Spleen (tissue), 11 donors: ENCODE measurements around the gene RGS10. TPM values are rescaled to one million over a fixed set of nuclear protein-coding genes. Genes with fewer than 3 reads are reported as not detected.
A peak's percentile ranks its signal among the peaks of the same experiment; 100 is the strongest.

Source experiments
- DNase-seq: peaks from one replicate; pipeline ENCODE4 v3.0.0-alpha.2; 2020
- H3K27ac ChIP-seq, 8 donors: fragments of 200-600 bp; sonication (generic) in 7 of 8; 1 replicate in 4 of 8; 2 replicates in 4 of 8; pipeline versions ENCODE4 v1.5.0 to v1.8.0; 2016 to 2021; ENCODE audit warnings: inconsistent platforms in 4 of 8, mild to moderate bottlenecking in 4 of 8, moderate library complexity in 1 of 8
- H3K27me3 ChIP-seq, 7 donors: fragments of 200-600 bp; sonication (generic) in 6 of 7; replicated peaks in 1 of 7; 1 replicate in 4 of 7; 2 replicates in 3 of 7; pipeline versions ENCODE4 v1.5.0 to v1.8.0; 2016 to 2021; ENCODE audit warnings: inconsistent platforms in 3 of 7, mild to moderate bottlenecking in 1 of 7
- H3K36me3 ChIP-seq, 6 donors: fragments of 200-600 bp; sonication (generic) in 5 of 6; 1 replicate in 4 of 6; 2 replicates in 2 of 6; pipeline versions ENCODE4 v1.5.0 to v1.8.0; 2016 to 2021; ENCODE audit warnings: inconsistent platforms in 2 of 6
- H3K4me1 ChIP-seq, 6 donors: fragments of 200-600 bp; sonication (generic) in 5 of 6; 1 replicate in 3 of 6; 2 replicates in 3 of 6; pipeline versions ENCODE4 v1.5.0 to v1.8.0; 2016 to 2021; ENCODE audit warnings: inconsistent platforms in 3 of 6
- H3K4me3 ChIP-seq, 8 donors: fragments of 200-600 bp; sonication (generic) in 7 of 8; 1 replicate in 4 of 8; 2 replicates in 4 of 8; pipeline versions ENCODE4 v1.5.0 to v1.8.0; 2016 to 2021; ENCODE audit warnings: inconsistent platforms in 4 of 8, mild to moderate bottlenecking in 4 of 8, moderate library complexity in 2 of 8
- H3K9me3 ChIP-seq, 8 donors: fragments of 200-600 bp; sonication (generic) in 7 of 8; 1 replicate in 4 of 8; 2 replicates in 4 of 8; pipeline versions ENCODE4 v1.5.0 to v1.8.0; 2016 to 2021; ENCODE audit warnings: inconsistent platforms in 4 of 8
- POLR2A ChIP-seq, 3 donors: fragments of 450-650 bp; IDR thresholded peaks; one replicate each; pipeline ENCODE4 v1.5.1; 2017; ENCODE audit warnings: antibody characterized with exemption in 3 of 3, mild to moderate bottlenecking in 1 of 3
- POLR2AphosphoS5 ChIP-seq, 3 donors: sonication (generic); formaldehyde crosslinking; IDR thresholded peaks; one replicate each; pipeline ENCODE4 v1.5.1; 2017; ENCODE audit warnings: antibody characterized with exemption in 3 of 3
- WGBS, 5 donors: extraction: QIAGEN DNeasy Blood & Tissue Kit in 3 of 5; methylation state at CpG; one replicate each; pipeline versions ENCODE4 v1.1.5 to v1.1.7; 2013 to 2018; 5-methylcytosine and 5-hydroxymethylcytosine counted together
- intact Hi-C: fragments of 100-400 bp; cut with DNase I; formaldehyde crosslinking; loops from one replicate; pipeline ENCODE4 v1.15.0; 2023; ENCODE audit warnings: low total_unique reads
- polyA plus RNA-seq, 3 donors: library from polyadenylated mRNA; stranded (reverse); fragments of 200-250 nt; gene quantifications; one replicate each; pipeline ENCODE4 v1.2.1, GENCODE V29; 2013
- total RNA-seq, 7 donors: library from RNA; depleted of rRNA in 3 of 7; stranded (reverse); fragments of >200 nt in 3 of 7; fragmentation: NEBNext Ultra II Directional in 4 of 7; extraction: Animal tissue kit (Norgen Biotek cat#: 25700) in 4 of 7; gene quantifications; one replicate each; pipeline versions ENCODE4 v1.1.0 to v1.2.1, GENCODE V29; 2016 to 2021
- TF ChIP-seq, protein P1 (sequence below), 11 experiments: fragments of 200-600 bp in 7 of 11; fragments of 450-650 bp in 4 of 11; sonication (generic) in 4 of 11; IDR thresholded peaks in 8 of 11; conservative IDR thresholded peaks in 3 of 11; 1 replicate in 7 of 11; 2 replicates in 4 of 11; pipeline versions ENCODE4 v1.4.0 to v1.8.0; 2016 to 2021; ENCODE audit warnings: antibody characterized with exemption in 11 of 11, inconsistent platforms in 4 of 11, mild to moderate bottlenecking in 1 of 11
- donor health status: healthy with polysubstance abuse.
- donor health status: DM: no; HTN: no; CAD: no; lungs with moderate emphysema.
- donor health status: DM: no; HTN: no; CAD: no.
- donor health status: Bipolar disorder and iron deficiency.
- donor health status: healthy.
- donor health status: DM: no; HTN: no; CAD: no.
- donor health status: DM: yes; HTN: yes; CAD: no.

The RGS10 gene
- total and polyA plus RNA-seq, 10 donors, result 29.1 to 127 (median 49.6) TPM

GRCh38 chr10:119474606-119475005, 67.9 kb downstream of the RGS10 start:
- peak; percentile 47 for DNase-seq
- TF ChIP-seq, protein P1, sequence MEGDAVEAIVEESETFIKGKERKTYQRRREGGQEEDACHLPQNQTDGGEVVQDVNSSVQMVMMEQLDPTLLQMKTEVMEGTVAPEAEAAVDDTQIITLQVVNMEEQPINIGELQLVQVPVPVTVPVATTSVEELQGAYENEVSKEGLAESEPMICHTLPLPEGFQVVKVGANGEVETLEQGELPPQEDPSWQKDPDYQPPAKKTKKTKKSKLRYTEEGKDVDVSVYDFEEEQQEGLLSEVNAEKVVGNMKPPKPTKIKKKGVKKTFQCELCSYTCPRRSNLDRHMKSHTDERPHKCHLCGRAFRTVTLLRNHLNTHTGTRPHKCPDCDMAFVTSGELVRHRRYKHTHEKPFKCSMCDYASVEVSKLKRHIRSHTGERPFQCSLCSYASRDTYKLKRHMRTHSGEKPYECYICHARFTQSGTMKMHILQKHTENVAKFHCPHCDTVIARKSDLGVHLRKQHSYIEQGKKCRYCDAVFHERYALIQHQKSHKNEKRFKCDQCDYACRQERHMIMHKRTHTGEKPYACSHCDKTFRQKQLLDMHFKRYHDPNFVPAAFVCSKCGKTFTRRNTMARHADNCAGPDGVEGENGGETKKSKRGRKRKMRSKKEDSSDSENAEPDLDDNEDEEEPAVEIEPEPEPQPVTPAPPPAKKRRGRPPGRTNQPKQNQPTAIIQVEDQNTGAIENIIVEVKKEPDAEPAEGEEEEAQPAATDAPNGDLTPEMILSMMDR (IDR thresholded peaks at IDR 0.05 in 8 of 11, conservative IDR thresholded peaks at IDR 0.05 in 3 of 11), result no peak
- no peak for TF ChIP-seq POLR2A (IDR thresholded peaks at IDR 0.05)
- TF ChIP-seq POLR2AphosphoS5 (IDR thresholded peaks at IDR 0.05), result no peak
- 83 to 96% (median 89%) methylated on average over 9 to 10 of the region's 10 CpGs for WGBS, 5 donors
- Histone ChIP-seq H3K9me3 (peaks cover 0 to 10% (median 0%) of the 10 kb centered on the region in 8 donors), H3K36me3 (no peaks in the 10 kb centered on the region), H3K27me3 (no peaks in the 10 kb centered on the region), H3K4me1 (peaks cover 4 to 36% (median 22%) of the 10 kb centered on the region in 6 donors), H3K4me3 (no peak overlapping the region), H3K27ac (no peak overlapping the region)
- intact Hi-C loops, result no loop called here

DNA sequence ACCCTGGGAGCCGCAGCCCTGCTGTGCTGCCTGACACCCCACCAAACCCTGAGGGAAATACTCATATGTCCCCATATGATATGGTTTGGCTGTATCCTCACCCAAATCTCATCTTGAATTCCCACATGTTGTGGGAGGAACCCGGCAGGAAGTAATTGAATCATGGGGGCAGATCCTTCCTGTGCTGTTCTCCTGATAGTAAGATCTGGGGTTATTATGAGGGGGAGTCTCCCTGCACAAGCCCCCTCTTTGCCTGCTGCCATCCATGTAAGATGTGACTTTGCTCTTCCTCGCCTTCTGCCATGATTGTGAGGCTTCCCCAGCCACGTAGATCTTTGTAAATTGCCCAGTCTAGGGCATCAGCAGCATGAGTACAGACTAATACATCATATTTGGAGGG, 68.7 kb downstream of the RGS10 start:
- intact Hi-C loops, result no loop called here
- no peak for DNase-seq
- H3K4me3 ChIP-seq, result no peak overlapping the region

DNA sequence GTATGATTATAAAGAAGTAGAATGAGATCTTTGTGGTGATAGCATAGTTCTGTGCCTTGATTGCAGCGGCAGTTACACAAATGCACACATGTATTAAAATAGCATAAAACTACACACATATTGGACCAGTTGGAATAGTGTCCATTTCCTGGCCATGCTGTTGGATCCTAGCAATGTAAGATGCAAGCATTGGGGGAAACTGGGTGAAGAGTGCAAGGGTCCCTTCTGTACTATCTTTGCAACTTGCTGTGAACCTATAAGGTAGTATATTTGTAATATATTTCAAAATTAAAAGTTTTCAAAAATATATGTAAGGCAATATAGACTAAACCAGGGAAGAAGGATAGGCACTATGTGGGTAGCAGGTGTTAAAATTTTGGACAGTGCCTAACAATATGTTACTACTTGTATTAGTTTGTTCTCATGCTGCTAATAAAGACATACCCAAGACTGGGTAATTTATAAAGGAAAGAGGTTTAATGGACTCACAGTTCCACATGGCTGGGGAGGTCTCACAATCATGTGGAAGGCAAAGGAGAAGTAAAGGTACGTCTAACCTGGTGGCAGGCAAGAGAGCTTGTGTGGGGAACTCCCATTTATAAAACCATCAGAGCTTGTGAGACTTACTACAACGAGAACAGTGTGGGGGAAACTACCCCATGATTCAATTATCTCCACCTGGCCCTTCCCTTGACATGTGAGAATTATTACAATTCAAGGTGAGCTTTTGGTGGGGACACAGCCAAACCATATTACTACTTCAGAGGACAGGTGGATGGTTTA, 71.4 kb downstream of the RGS10 start:
- TF ChIP-seq, protein P1 (IDR thresholded peaks at IDR 0.05 in 8 of 11, conservative IDR thresholded peaks at IDR 0.05 in 3 of 11), result no peak
- TF ChIP-seq POLR2A (IDR thresholded peaks at IDR 0.05), result no peak
- no peak for TF ChIP-seq POLR2AphosphoS5 (IDR thresholded peaks at IDR 0.05)
- intact Hi-C loops, result no loop called here
- H3K9me3 ChIP-seq, result peaks cover 0 to 10% (median 0%) of the 10 kb centered on the region in 8 donors
- no peak overlapping the region for H3K4me3 ChIP-seq
- no peaks in the 10 kb centered on the region for H3K36me3 ChIP-seq
- DNase-seq, result no peak
- no peaks in the 10 kb centered on the region for H3K27me3 ChIP-seq
- peaks cover 0 to 9% (median 0%) of the 10 kb centered on the region in 6 donors for H3K4me1 ChIP-seq
- 65 to 82% (median 73%) methylated on average over 3 of the region's 3 CpGs for WGBS, 5 donors
- no peak overlapping the region for H3K27ac ChIP-seq

More for the DNA sequence above, 68.7 kb downstream of the RGS10 start:
- Histone ChIP-seq H3K4me1 (peaks cover 4 to 27% (median 16%) of the 10 kb centered on the region in 6 donors), H3K9me3 (peaks cover 0 to 10% (median 0%) of the 10 kb centered on the region in 8 donors), H3K27ac (no peak overlapping the region), H3K27me3 (no peaks in the 10 kb centered on the region), H3K36me3 (no peaks in the 10 kb centered on the region)
- no peak for TF ChIP-seq POLR2A (IDR thresholded peaks at IDR 0.05)
- TF ChIP-seq POLR2AphosphoS5 (IDR thresholded peaks at IDR 0.05), result no peak
- TF ChIP-seq, protein P1 (IDR thresholded peaks at IDR 0.05 in 8 of 11, conservative IDR thresholded peaks at IDR 0.05 in 3 of 11), result no peak
- whole genome bisulfite sequencing, 5 donors, result 77 to 94% (median 90%) methylated on average over 2 to 4 of the region's 4 CpGs

- peak; percentile 47 for DNase-seq
- Histone ChIP-seq H3K4me3 (no peak overlapping the region), H3K27ac (no peak overlapping the region), H3K36me3 (no peaks in the 10 kb centered on the region), H3K27me3 (no peaks in the 10 kb centered on the region), H3K9me3 (peaks cover 0 to 10% (median 0%) of the 10 kb centered on the region in 8 donors), H3K4me1 (peaks cover 0 to 7% (median 0%) of the 10 kb centered on the region in 6 donors)
- TF ChIP-seq POLR2AphosphoS5 (IDR thresholded peaks at IDR 0.05), result no peak
- 83 to 89% (median 85%) methylated on average over 7 of the region's 7 CpGs for WGBS, 5 donors
- intact Hi-C loops, result no loop called here
These were observed 72.7 kb downstream of the RGS10 start for GRCh38 chr10:119469846-119470245.
